Adrenal gland (tissue), 5 donors: Measurements from ENCODE around the gene MRPL32.

Experiments used
- CTCF ChIP-seq, 6 experiments: fragments of 450-650 bp in 4 of 6; fragments of 200-600 bp in 2 of 6; sonication (generic) in 1 of 6; IDR thresholded peaks; 1 replicate in 5 of 6; 2 replicates in 1 of 6; pipeline versions ENCODE4 v1.5.1 to v1.8.0; 2016 to 2021; ENCODE audit warnings: antibody characterized with exemption in 6 of 6, mild to moderate bottlenecking in 2 of 6, moderate library complexity in 1 of 6
- POLR2A ChIP-seq, 2 donors: fragments of 450-650 bp; IDR thresholded peaks; one replicate each; pipeline ENCODE4 v1.6.1; 2017; ENCODE audit warnings: antibody characterized with exemption in 2 of 2, mild to moderate bottlenecking in 2 of 2, moderate library complexity in 1 of 2
- donor health status: DM: no; HTN: no; CAD: no.

GRCh38 chr7:42947521-42947920, 15.3 kb downstream of the MRPL32 start:
- TF ChIP-seq POLR2A (IDR thresholded peaks at IDR 0.05) (no peak), CTCF (IDR thresholded peaks at IDR 0.05) (no peak)
